CD14-positive monocyte (primary cell): ENCODE data around the gene PBX4. TPM values are rescaled to one million over a fixed set of nuclear protein-coding genes. Genes with fewer than 3 reads are reported as not detected.
A peak's percentile ranks its signal among the peaks of the same experiment; 100 is the strongest.

Experiments used
- DNase-seq, 3 donors: peaks; one replicate each; pipeline ENCODE4 v3.0.0-alpha.2; 2011 to 2022
- H2AFZ ChIP-seq: 2 replicates; pipeline ENCODE4 v1.6.0; 2012; ENCODE audit warnings: mild to moderate bottlenecking, low read depth, low read length, inconsistent platforms; ENCODE audit not compliant: insufficient read depth, poor library complexity, severe bottlenecking
- H3K27ac ChIP-seq, 2 donors: 1 replicate in 1 of 2; 2 replicates in 1 of 2; pipeline ENCODE4 v1.5.1; 2012 to 2013; ENCODE audit warnings: low read length in 2 of 2, control low read depth in 1 of 2, inconsistent platforms in 1 of 2, low read depth in 1 of 2, mild to moderate bottlenecking in 1 of 2
- H3K27me3 ChIP-seq, 2 donors: one replicate each; pipeline versions ENCODE4 v1.6.0 to v1.6.1; 2011 to 2013; ENCODE audit warnings: low read length in 2 of 2; ENCODE audit not compliant: control insufficient read depth in 2 of 2, insufficient read depth in 2 of 2
- H3K36me3 ChIP-seq, 2 donors: replicated peaks in 1 of 2; 1 replicate in 1 of 2; 2 replicates in 1 of 2; pipeline versions ENCODE4 v1.5.1 to v1.6.1; 2012 to 2013; ENCODE audit warnings: low read length in 2 of 2, control low read depth in 1 of 2, inconsistent platforms in 1 of 2, mild to moderate bottlenecking in 1 of 2; ENCODE audit not compliant: insufficient read depth in 2 of 2, control insufficient read depth in 1 of 2
- H3K4me1 ChIP-seq, 2 donors: 1 replicate in 1 of 2; 2 replicates in 1 of 2; pipeline versions ENCODE4 v1.5.1 to v1.6.1; 2012 to 2013; ENCODE audit warnings: low read length in 2 of 2, control low read depth in 1 of 2, inconsistent platforms in 1 of 2, mild to moderate bottlenecking in 1 of 2, moderate library complexity in 1 of 2; ENCODE audit not compliant: insufficient read depth in 2 of 2, control insufficient read depth in 1 of 2
- H3K4me2 ChIP-seq: replicated peaks from 2 replicates; pipeline ENCODE3; 2012; ENCODE audit warnings: low read length, moderate library complexity, mild to moderate bottlenecking; ENCODE audit not compliant: poor library complexity, severe bottlenecking; ENCODE audit errors: extremely low read depth
- H3K4me3 ChIP-seq, 3 experiments: fragments of 200-600 bp in 1 of 3; sonication (generic) in 1 of 3; replicated peaks in 1 of 3; 1 replicate in 2 of 3; 2 replicates in 1 of 3; pipeline ENCODE4 v1.5.1; 2011 to 2013; ENCODE audit warnings: low read length in 3 of 3, mild to moderate bottlenecking in 3 of 3, control low read depth in 2 of 3, low read depth in 2 of 3, inconsistent platforms in 1 of 3, moderate library complexity in 1 of 3
- H3K79me2 ChIP-seq: 2 replicates; pipeline ENCODE4 v1.6.0; 2012; ENCODE audit warnings: mild to moderate bottlenecking, control low read depth, inconsistent platforms, low read length, moderate library complexity; ENCODE audit not compliant: insufficient read depth
- H3K9ac ChIP-seq: 2 replicates; pipeline ENCODE4 v1.6.0; 2017; ENCODE audit warnings: low read length, mild to moderate bottlenecking; ENCODE audit not compliant: insufficient read depth, poor library complexity, severe bottlenecking
- H3K9me3 ChIP-seq, 2 donors: replicated peaks in 1 of 2; 1 replicate in 1 of 2; 2 replicates in 1 of 2; pipeline versions ENCODE4 v1.5.1 to v1.6.1; 2012 to 2013; ENCODE audit warnings: low read length in 2 of 2, control low read depth in 1 of 2; ENCODE audit not compliant: control insufficient read depth in 1 of 2, insufficient read depth in 1 of 2
- H4K20me1 ChIP-seq: 2 replicates; pipeline ENCODE4 v1.6.0; 2012; ENCODE audit warnings: mild to moderate bottlenecking, low read length, control low read depth, moderate library complexity; ENCODE audit not compliant: insufficient read depth
- H3K27ac Mint-ChIP-seq, 7 donors: one replicate each; pipeline ENCODE4 v1.8.0; 2020; ENCODE audit warnings: mild to moderate bottlenecking in 7 of 7, mixed read lengths in 7 of 7, moderate library complexity in 6 of 7, inconsistent platforms in 2 of 7
- H3K27me3 Mint-ChIP-seq, 3 donors: one replicate each; pipeline ENCODE4 v1.8.0; 2021 to 2022; ENCODE audit warnings: low read depth in 3 of 3, mild to moderate bottlenecking in 3 of 3, mixed read lengths in 3 of 3, moderate library complexity in 3 of 3, inconsistent platforms in 1 of 3
- H3K36me3 Mint-ChIP-seq, 2 donors: one replicate each; pipeline ENCODE4 v1.8.0; 2020; ENCODE audit warnings: mixed read lengths in 2 of 2, inconsistent platforms in 1 of 2, mild to moderate bottlenecking in 1 of 2
- H3K4me1 Mint-ChIP-seq: one replicate; pipeline ENCODE4 v1.8.0; 2020; ENCODE audit warnings: mild to moderate bottlenecking, mixed read lengths
- H3K4me3 Mint-ChIP-seq, 2 donors: one replicate each; pipeline ENCODE4 v1.8.0; 2020; ENCODE audit warnings: mild to moderate bottlenecking in 2 of 2, mixed read lengths in 2 of 2, moderate library complexity in 1 of 2
- H3K9me3 Mint-ChIP-seq, 7 donors: one replicate each; pipeline ENCODE4 v1.8.0; 2020 to 2022; ENCODE audit warnings: mixed read lengths in 7 of 7, mild to moderate bottlenecking in 6 of 7, moderate library complexity in 6 of 7, inconsistent platforms in 2 of 7
- WGBS: methylation state at CpG from one replicate; pipeline ENCODE4 v1.1.5; 2013; ENCODE audit warnings: missing lambda C conversion rate; ENCODE audit not compliant: insufficient coverage; 5-methylcytosine and 5-hydroxymethylcytosine counted together
- intact Hi-C, 2 donors: fragments of 100-400 bp; cut with micrococcal nuclease; formaldehyde crosslinking; loops; one replicate each; pipeline versions ENCODE4 v1.15.0 to v1.15.1; 2023
- polyA plus RNA-seq, 3 donors: library from polyadenylated mRNA; depleted of rRNA in 1 of 3; unstranded in 2 of 3; stranded (reverse) in 1 of 3; fragments of 300-500 nt in 2 of 3; fragments of >200 nt in 1 of 3; fragmentation: Illumina TruSeq in 2 of 3; gene quantifications; 1 replicate in 2 of 3; 2 replicates in 1 of 3; pipeline ENCODE4 v1.2.3, GENCODE V29; 2012 to 2021
- TF ChIP-seq, protein P1 (sequence below): fragments of 200-600 bp; IDR thresholded peaks from one replicate; pipeline ENCODE4 v1.8.0; 2022; ENCODE audit warnings: antibody characterized with exemption, mild to moderate bottlenecking

PBX4 gene
- polyA plus RNA-seq, 3 donors: 2.4 TPM; not detected in 2

DNA sequence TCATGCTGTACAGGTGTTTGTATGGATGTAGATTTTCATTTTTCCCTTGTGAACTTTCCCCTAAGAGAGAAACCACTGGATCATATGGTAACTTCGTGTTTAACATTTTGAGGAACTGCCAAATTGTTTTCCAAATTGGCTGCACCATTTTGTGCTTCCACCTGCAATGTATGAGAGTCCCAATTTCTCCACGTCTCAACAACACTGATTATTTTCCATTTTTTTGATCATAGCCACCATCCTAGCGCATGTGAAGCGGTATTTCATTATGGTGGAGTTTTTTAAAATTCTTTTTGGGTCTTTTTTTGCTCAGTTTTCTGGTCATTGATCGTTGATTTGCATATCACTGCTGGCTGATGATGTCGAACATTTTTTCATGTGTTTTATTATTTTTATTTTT is 97.5 kb downstream of the PBX4 start:
- intact Hi-C loops: no loop called here
- H3K27ac Mint-ChIP-seq: no peak overlapping the region

DNA sequence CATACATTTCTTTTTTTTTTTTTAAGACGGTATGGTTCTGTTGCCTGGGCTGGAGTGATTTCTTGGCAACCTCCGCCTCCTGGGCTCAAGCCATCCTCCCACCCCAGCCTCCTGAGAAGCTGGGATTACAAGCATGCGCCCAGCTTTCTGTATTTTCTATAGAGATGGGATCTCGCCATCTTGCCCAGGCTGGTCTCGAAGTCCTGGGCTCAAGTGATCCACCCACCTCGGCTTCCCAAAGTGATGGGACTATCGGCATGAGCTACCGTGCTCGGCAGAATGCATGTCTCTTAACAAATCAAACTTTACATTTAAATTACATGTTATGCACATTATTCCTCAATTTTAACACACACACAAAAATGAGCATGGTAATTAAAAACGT is 101.3 kb downstream of the PBX4 start:
- intact Hi-C loops: no loop called here
- H2AFZ ChIP-seq: no peak overlapping the region
- TF ChIP-seq, protein P1, sequence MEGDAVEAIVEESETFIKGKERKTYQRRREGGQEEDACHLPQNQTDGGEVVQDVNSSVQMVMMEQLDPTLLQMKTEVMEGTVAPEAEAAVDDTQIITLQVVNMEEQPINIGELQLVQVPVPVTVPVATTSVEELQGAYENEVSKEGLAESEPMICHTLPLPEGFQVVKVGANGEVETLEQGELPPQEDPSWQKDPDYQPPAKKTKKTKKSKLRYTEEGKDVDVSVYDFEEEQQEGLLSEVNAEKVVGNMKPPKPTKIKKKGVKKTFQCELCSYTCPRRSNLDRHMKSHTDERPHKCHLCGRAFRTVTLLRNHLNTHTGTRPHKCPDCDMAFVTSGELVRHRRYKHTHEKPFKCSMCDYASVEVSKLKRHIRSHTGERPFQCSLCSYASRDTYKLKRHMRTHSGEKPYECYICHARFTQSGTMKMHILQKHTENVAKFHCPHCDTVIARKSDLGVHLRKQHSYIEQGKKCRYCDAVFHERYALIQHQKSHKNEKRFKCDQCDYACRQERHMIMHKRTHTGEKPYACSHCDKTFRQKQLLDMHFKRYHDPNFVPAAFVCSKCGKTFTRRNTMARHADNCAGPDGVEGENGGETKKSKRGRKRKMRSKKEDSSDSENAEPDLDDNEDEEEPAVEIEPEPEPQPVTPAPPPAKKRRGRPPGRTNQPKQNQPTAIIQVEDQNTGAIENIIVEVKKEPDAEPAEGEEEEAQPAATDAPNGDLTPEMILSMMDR: no peak
- peaks cover 15 to 18% of the 10 kb centered on the region in 2 donors for H3K9me3 ChIP-seq
- H3K27me3 ChIP-seq: peaks cover 0 to 9% of the 10 kb centered on the region in 2 donors
- no peak overlapping the region for H3K9ac ChIP-seq
- no peak overlapping the region for H3K27ac ChIP-seq
- WGBS: 93% methylated on average over 6 of the region's 10 CpGs
- peaks cover 16 to 34% of the 10 kb centered on the region in 2 donors for H3K36me3 Mint-ChIP-seq
- H3K4me1 ChIP-seq: peaks cover 16 to 30% of the 10 kb centered on the region in 2 donors
- DNase-seq: no peak
- H3K4me2 ChIP-seq: peak overlapping the region; percentile 90
- peaks cover 0 to 11% (median 0%) of the 10 kb centered on the region in 3 donors for H3K27me3 Mint-ChIP-seq
- H3K4me1 Mint-ChIP-seq: peaks cover 20% of the 10 kb centered on the region
- peaks cover 13% of the 10 kb centered on the region for H4K20me1 ChIP-seq
- H3K79me2 ChIP-seq: peaks cover 60% of the 10 kb centered on the region
- no peak overlapping the region for H3K27ac Mint-ChIP-seq
- peak overlapping the region in 1 of 2 donors; percentile 92 for H3K4me3 Mint-ChIP-seq
- H3K4me3 ChIP-seq: peak overlapping the region in 1 of 3 experiments; percentile 88
- peaks cover 11 to 22% (median 16%) of the 10 kb centered on the region in 7 donors for H3K9me3 Mint-ChIP-seq
- H3K36me3 ChIP-seq: peaks cover 7 to 20% of the 10 kb centered on the region in 2 donors

More for the DNA sequence above, 97.5 kb downstream of the PBX4 start:
- Histone ChIP-seq H3K36me3 (peaks cover 32 to 52% of the 10 kb centered on the region in 2 donors), H3K9ac (no peak overlapping the region), H2AFZ (no peak overlapping the region), H3K9me3 (no peaks in the 10 kb centered on the region), H3K79me2 (peaks cover 86% of the 10 kb centered on the region), H3K4me1 (peaks cover 10 to 15% of the 10 kb centered on the region in 2 donors), H4K20me1 (peaks cover 48% of the 10 kb centered on the region), H3K4me2 (no peak overlapping the region), H3K27me3 (no peaks in the 10 kb centered on the region), H3K4me3 (no peak overlapping the region), H3K27ac (no peak overlapping the region)
- Mint-ChIP-seq H3K36me3 (peaks cover 29 to 57% of the 10 kb centered on the region in 2 donors), H3K27me3 (no peaks in the 10 kb centered on the region), H3K4me3 (no peak overlapping the region), H3K4me1 (peaks cover 14% of the 10 kb centered on the region), H3K9me3 (no peaks in the 10 kb centered on the region)
- no CpG with 5 or more reads among the region's 6 CpGs for WGBS
- no peak for DNase-seq
- TF ChIP-seq, protein P1: no peak
